Dermis lymphatic vessel endothelial cell (primary cell): Measurements from ENCODE around the gene MAP3K10. TPM values are rescaled to one million over a fixed set of nuclear protein-coding genes. Genes with fewer than 3 reads are reported as not detected.

ENCODE experiments used
- total RNA-seq: library from RNA; depleted of rRNA; stranded (reverse); fragments of >200 nt; gene quantifications from 2 replicates; pipeline ENCODE4 v1.2.1, GENCODE V29; 2014

Gene MAP3K10
- total RNA-seq, result 3.7 and 5.5 TPM in 2 replicates

GRCh38 chr19:40190891-40191835, at the start of gene MAP3K10:
MAP3K10 (plus strand) TSS chr19:40191426; CDS start chr19:40192032, 606 bp downstream.

DNA sequence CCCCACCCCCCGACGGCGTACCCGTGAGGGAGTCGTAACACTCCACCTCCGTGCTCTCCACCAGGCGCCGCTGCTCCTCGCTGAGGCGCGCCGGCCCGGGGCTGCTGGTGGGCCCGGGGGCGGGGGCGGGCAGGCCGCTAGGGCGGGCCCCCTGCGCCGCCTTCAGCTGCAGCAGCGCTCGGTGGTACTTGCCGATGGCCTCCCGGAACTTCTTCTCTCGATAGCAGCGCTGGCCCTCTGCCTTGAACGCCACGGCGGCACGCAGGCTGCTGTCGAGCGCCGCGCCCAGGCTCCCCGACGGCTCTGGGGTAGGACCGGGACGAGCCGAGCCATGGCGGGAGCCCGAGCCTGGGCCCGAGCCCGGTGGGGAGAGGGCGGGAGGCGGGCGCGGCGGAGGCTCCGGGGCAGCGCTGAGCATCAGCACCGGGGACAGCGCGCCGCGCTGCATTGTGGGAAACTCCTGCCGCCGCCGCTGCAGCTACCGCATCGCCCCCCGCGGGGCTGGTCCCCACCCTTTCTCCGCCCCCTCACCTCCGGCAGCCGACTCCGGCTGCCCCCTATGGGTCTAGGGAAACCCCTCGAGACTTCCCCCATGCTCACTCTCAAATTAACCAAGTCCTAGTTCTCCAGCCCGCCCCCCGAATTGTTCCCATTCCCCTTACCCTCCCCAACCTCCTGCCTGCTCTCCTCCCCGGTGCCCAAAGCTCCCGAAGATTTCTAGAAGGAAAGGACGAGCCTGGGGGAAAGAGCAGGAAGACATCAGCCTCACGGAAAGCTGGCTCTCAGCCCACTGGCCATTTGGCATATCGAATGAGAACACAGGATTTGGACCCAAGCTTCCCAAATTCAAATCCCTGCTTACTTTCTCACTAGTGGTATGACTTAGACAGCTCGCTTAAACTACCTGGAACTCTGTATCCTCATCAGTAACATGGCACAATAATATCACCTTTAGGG, 27.0 kb downstream of the MAP3K10 start, which contains the start of gene TTC9B:
TSS of gene TTC9B (minus strand) at position 451 of the 957 bp plus-strand sequence. CDS start at position 448, 3 bp downstream.

Other genes starting within 250 kb of the MAP3K10 start
- gene PSMC4, start 220.3 kb upstream of the MAP3K10 start, total RNA-seq, result 65.5 and 72.3 TPM in 2 replicates
- gene ZNF546, start 194.4 kb upstream of the MAP3K10 start, total RNA-seq, result 2.9 and 6.0 TPM in 2 replicates
- 6.5 and 14.0 TPM in 2 replicates for gene ZNF780B, start 135.2 kb upstream of the MAP3K10 start, total RNA-seq
- gene ZNF780A, start 100.5 kb upstream of the MAP3K10 start, total RNA-seq, result 9.5 and 16.5 TPM in 2 replicates
- gene TTC9B, start 27.0 kb downstream of the MAP3K10 start, total RNA-seq, result not detected in 2 replicates
- 0.09 and 0.11 TPM in 2 replicates for gene CCNP, start 35.3 kb downstream of the MAP3K10 start, total RNA-seq
- 27.0 and 30.5 TPM in 2 replicates for gene AKT2, start 93.9 kb downstream of the MAP3K10 start, total RNA-seq
- 3.6 and 6.1 TPM in 2 replicates for gene C19orf47, start 157.0 kb downstream of the MAP3K10 start, total RNA-seq
- gene PLD3, start 157.3 kb downstream of the MAP3K10 start, total RNA-seq, result 123 and 175 TPM in 2 replicates
- gene HIPK4, start 198.8 kb downstream of the MAP3K10 start, total RNA-seq, result under 0.01 TPM in 1 of 2 replicates, not detected in the other
- gene PRX, start 222.0 kb downstream of the MAP3K10 start, total RNA-seq, result 1.5 TPM in 2 replicates
- 20.7 and 22.3 TPM in 2 replicates for gene SERTAD1, start 234.6 kb downstream of the MAP3K10 start, total RNA-seq